Peyer's patch (tissue), 4 donors: ENCODE results near the gene ANAPC16. TPM values are rescaled to one million over a fixed set of nuclear protein-coding genes. Genes with fewer than 3 reads are reported as not detected.
"Not testable (repeated sequence)": the region's sequence is repeated elsewhere in the genome, so short reads cannot be mapped to it uniquely, and the experiment has no call there.

Experiments used
- DNase-seq, 3 donors: peaks; one replicate each; pipeline ENCODE4 v3.0.0-alpha.2; 2017 to 2019
- H3K27ac ChIP-seq, 4 donors: fragments of 200-600 bp; sonication (generic); one replicate each; pipeline ENCODE4 v1.5.1; 2016 to 2019
- H3K27me3 ChIP-seq, 2 donors: fragments of 200-600 bp; sonication (generic); one replicate each; pipeline ENCODE4 v1.5.1; 2019
- H3K36me3 ChIP-seq, 3 donors: fragments of 200-600 bp; sonication (generic); one replicate each; pipeline ENCODE4 v1.5.1; 2016 to 2019
- H3K4me1 ChIP-seq, 4 donors: fragments of 200-600 bp; sonication (generic); one replicate each; pipeline ENCODE4 v1.5.1; 2016 to 2019
- H3K4me3 ChIP-seq, 4 donors: fragments of 200-600 bp; sonication (generic); 1 replicate in 3 of 4; 2 replicates in 1 of 4; pipeline ENCODE4 v1.5.1; 2016 to 2019; ENCODE audit warnings: mild to moderate bottlenecking in 1 of 4
- H3K9me3 ChIP-seq, 4 donors: fragments of 200-600 bp; sonication (generic); one replicate each; pipeline ENCODE4 v1.5.1; 2016 to 2019; ENCODE audit warnings: mild to moderate bottlenecking in 1 of 4
- POLR2A ChIP-seq, 2 donors: fragments of 450-650 bp; IDR thresholded peaks; one replicate each; pipeline ENCODE4 v1.5.1; 2017; ENCODE audit warnings: antibody characterized with exemption in 2 of 2, mild to moderate bottlenecking in 2 of 2, moderate library complexity in 2 of 2
- total RNA-seq, 4 donors: library from RNA; depleted of rRNA; stranded (reverse); fragments of >200 nt; gene quantifications; one replicate each; pipeline ENCODE4 v1.1.0, GENCODE V29; 2016
- TF ChIP-seq, protein P1 (sequence below), 6 experiments: fragments of 450-650 bp in 4 of 6; fragments of 200-600 bp in 2 of 6; sonication (generic) in 1 of 6; IDR thresholded peaks; one replicate each; pipeline ENCODE4 v1.5.1; 2017 to 2019; ENCODE audit warnings: antibody characterized with exemption in 6 of 6, mild to moderate bottlenecking in 3 of 6, moderate library complexity in 1 of 6

ANAPC16 gene
- total RNA-seq, 4 donors from 2014 or later = 55.0 to 73.4 (median 60.6) TPM

DNA sequence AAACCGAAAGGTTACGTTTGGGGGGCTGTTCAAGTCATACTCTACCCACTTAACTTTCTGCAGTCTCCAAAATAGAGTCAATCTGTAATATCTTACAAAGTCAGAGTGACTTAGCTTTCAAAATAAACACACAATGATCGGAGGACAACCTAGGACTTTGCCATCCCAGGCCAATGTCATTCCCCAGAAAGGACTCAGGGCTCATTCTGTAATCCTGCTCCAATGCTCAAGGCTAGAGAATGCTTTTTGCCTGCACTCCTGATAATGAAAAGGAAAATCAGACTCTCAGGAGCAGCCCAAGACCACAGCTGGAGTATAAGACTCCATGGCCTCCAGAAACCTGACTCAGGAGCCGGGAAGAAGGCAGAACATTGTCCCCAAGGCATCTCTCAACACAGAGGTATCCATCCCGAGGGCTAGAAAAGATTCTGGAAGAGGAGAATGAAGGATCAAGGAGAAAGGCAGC is 28.8 kb downstream of the ANAPC16 start:
- no peaks in the 10 kb centered on the region for H3K27me3 ChIP-seq
- no peaks in the 10 kb centered on the region for H3K9me3 ChIP-seq
- no peak overlapping the region for H3K4me3 ChIP-seq
- peaks cover 7 to 79% (median 47%) of the 10 kb centered on the region in 4 donors for H3K4me1 ChIP-seq
- H3K36me3 ChIP-seq = no peaks in the 10 kb centered on the region
- H3K27ac ChIP-seq = peak overlapping the region; percentile 78 to 94 (median 84)
- no peak for DNase-seq
- no peak for TF ChIP-seq POLR2A (IDR thresholded peaks at IDR 0.05)
- TF ChIP-seq, protein P1, sequence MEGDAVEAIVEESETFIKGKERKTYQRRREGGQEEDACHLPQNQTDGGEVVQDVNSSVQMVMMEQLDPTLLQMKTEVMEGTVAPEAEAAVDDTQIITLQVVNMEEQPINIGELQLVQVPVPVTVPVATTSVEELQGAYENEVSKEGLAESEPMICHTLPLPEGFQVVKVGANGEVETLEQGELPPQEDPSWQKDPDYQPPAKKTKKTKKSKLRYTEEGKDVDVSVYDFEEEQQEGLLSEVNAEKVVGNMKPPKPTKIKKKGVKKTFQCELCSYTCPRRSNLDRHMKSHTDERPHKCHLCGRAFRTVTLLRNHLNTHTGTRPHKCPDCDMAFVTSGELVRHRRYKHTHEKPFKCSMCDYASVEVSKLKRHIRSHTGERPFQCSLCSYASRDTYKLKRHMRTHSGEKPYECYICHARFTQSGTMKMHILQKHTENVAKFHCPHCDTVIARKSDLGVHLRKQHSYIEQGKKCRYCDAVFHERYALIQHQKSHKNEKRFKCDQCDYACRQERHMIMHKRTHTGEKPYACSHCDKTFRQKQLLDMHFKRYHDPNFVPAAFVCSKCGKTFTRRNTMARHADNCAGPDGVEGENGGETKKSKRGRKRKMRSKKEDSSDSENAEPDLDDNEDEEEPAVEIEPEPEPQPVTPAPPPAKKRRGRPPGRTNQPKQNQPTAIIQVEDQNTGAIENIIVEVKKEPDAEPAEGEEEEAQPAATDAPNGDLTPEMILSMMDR (IDR thresholded peaks at IDR 0.05) = no peak

DNA sequence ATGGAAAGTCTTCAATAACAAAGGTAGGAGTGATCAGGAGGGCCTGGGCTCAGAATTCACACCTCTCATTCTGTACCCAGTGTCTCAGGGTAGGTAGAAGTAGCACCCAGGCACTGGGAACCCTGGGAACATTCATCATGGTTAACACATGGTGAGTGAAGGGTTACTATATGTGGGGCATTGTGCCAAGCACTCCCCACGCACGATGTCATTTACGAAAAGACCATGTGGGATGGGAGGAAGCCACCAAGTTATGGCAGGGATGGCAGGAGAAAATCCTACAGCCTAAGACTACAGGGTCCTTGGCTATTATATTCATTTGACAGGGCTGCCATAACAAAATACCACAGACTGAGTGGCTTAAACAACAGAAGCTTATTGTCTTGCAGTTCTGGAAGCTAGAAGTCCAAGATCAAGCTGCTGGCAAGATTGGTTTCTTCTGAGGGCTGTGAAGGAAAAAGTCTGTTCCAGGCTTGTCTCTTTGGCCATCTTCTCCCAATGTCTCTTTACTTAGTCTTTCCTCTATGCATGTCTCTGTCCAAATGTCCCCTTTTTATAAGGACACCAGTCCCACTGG is 30.2 kb downstream of the ANAPC16 start:
- H3K4me1 ChIP-seq = peaks cover 7 to 93% (median 59%) of the 10 kb centered on the region in 4 donors
- TF ChIP-seq POLR2A (IDR thresholded peaks at IDR 0.05) = no peak
- TF ChIP-seq, protein P1 (IDR thresholded peaks at IDR 0.05) = no peak
- H3K27me3 ChIP-seq = no peaks in the 10 kb centered on the region
- H3K9me3 ChIP-seq = no peaks in the 10 kb centered on the region
- no peaks in the 10 kb centered on the region for H3K36me3 ChIP-seq
- peak overlapping the region; percentile 31 to 94 (median 84) for H3K27ac ChIP-seq
- no peak overlapping the region for H3K4me3 ChIP-seq
- DNase-seq = no peak

DNA sequence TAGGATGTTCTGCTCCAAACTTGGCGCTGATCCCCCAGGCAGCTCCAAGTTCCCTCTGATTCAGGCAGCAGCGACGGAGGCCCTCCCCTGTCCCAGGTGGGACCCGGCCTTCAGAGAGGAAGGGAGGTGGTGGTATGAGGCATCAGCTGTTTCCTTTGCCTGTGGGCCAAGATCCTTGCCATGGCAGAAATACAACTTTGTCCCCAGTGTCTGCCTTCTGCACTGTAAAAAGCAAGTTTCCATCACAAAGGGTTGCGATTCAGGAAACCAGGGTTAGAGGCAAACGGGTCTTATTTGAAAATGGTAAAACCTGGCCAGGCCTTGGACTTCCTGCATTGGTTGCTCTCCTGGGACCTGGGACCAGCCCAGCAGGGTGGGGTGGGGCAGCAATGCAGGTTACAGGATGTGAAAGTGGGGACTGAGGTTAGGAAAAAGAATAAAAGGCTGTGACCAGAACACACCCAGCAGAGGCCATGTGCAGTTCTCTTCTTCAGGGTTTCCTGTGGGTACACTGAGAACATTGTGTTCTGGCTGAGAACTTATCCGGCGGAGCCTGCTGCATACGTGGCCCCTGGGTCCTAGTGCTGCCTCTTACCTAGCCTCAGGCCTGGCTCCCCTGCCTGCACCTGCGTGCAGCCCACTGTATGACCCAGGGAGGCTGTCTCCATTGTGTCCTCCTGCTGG is 32.8 kb downstream of the ANAPC16 start:
- H3K27ac ChIP-seq = peak overlapping the region; percentile 78 to 94 (median 88)
- H3K9me3 ChIP-seq = no peaks in the 10 kb centered on the region
- H3K27me3 ChIP-seq = no peaks in the 10 kb centered on the region
- peak in 1 of 2 donors; percentile 58 for TF ChIP-seq POLR2A (IDR thresholded peaks at IDR 0.05)
- TF ChIP-seq, protein P1 (IDR thresholded peaks at IDR 0.05) = peak in 1 of 6 experiments; percentile 28
- H3K4me3 ChIP-seq = peak overlapping the region in 3 of 4 donors; percentile 5 to 35 (median 33)
- peak; percentile 87 to 96 (median 94) for DNase-seq
- peaks cover 7 to 83% (median 58%) of the 10 kb centered on the region in 4 donors for H3K4me1 ChIP-seq
- H3K36me3 ChIP-seq = no peaks in the 10 kb centered on the region

DNA sequence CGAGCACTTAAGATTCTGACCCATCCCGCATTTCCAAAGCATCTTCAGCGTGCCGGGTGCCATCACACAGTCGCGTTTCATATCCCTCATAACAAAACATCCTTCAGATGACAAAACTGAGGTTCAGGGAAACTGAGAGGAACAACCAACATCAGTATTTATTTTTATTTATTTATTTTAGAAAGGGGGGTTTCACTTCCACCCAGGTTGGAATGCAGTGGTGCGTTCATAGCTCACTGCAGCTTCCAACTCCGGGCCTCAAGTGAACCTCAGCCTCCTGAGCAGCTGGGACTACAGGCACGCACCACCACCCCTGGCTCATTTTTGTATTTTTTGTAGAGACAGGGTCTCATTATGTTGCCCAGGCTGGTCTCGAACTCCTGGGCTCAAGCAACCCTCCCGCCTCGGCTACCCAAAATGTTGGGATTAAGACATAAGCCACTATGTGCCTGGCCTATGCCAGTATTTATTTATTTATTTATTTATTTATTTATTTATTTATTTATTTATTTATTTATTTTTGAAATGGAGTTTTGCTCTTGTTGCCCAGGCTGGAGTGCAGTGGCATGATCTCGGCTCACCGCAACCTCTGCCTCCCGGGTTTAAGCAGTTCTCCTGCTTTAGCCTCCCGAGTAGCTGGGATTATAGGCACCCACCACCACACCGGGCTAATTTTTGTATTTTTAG is 33.5 kb downstream of the ANAPC16 start:
- peak overlapping the region; percentile 78 to 94 (median 88) for H3K27ac ChIP-seq
- DNase-seq = peak in 2 of 3 donors; percentile 36 to 59
- H3K27me3 ChIP-seq, H3K36me3 ChIP-seq, H3K9me3 ChIP-seq: not testable (repeated sequence)
- peaks cover 7 to 83% (median 57%) of the 10 kb centered on the region in 4 donors for H3K4me1 ChIP-seq
- peak overlapping the region in 2 of 4 donors; percentile 33 to 35 for H3K4me3 ChIP-seq

DNA sequence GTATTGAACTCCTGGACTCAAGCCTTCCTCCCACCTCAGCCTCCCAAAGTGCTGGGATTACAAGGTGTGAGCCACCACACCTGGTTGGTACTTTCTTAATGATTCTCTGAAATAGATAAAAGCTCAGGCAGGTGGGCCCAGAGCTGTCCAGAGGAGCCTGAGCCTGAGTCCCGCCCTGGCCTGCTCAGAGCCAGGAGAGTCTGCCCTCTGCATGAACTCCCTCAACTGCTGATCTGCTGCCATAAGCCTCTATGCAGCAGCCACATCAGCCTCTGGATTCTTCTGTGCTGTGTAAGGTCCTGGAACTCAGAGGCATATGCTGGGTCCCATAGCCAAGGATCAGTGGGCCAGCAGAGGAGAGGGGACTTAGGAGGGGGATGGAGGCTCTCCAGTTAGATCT is 34.9 kb downstream of the ANAPC16 start:
- Histone ChIP-seq H3K4me3 (no peak overlapping the region), H3K27ac (peak overlapping the region; percentile 28 to 94 (median 64)), H3K27me3 (no peaks in the 10 kb centered on the region), H3K36me3 (no peaks in the 10 kb centered on the region), H3K9me3 (no peaks in the 10 kb centered on the region), H3K4me1 (peaks cover 7 to 83% (median 56%) of the 10 kb centered on the region in 4 donors)
- no peak for TF ChIP-seq POLR2A (IDR thresholded peaks at IDR 0.05)
- TF ChIP-seq, protein P1 (IDR thresholded peaks at IDR 0.05) = no peak
- DNase-seq = peak in 1 of 3 donors; percentile 64
